Body of pancreas (tissue), 4 donors: ENCODE measurements around the gene DUSP6.

ENCODE experiments used
- CTCF ChIP-seq, 7 experiments: fragments of 450-650 bp in 4 of 7; fragments of 200-600 bp in 3 of 7; sonication (generic) in 3 of 7; IDR thresholded peaks; one replicate each; pipeline ENCODE4 v1.5.1; 2016 to 2019; ENCODE audit warnings: antibody characterized with exemption in 7 of 7
- POLR2A ChIP-seq, 3 donors: fragments of 450-650 bp; IDR thresholded peaks; one replicate each; pipeline ENCODE4 v1.6.1; 2016; ENCODE audit warnings: antibody characterized with exemption in 3 of 3, mild to moderate bottlenecking in 2 of 3

- TF ChIP-seq POLR2A (IDR thresholded peaks at IDR 0.05) (no peak), CTCF (IDR thresholded peaks at IDR 0.05) (no peak)
These were observed 27.0 kb upstream of the DUSP6 start for GRCh38 chr12:89379148-89379838.
